NCI-H2171 (cell line): ENCODE measurements around the gene TMEM132C.
"Not testable (repeated sequence)": the region's sequence is repeated elsewhere in the genome, so short reads cannot be mapped to it uniquely, and the experiment has no call there.

ENCODE experiments used
- DNase-seq: peaks from one replicate; lab custom pipeline; 2025; lab: John Stamatoyannopoulos, UW

The TMEM132C gene

DNA sequence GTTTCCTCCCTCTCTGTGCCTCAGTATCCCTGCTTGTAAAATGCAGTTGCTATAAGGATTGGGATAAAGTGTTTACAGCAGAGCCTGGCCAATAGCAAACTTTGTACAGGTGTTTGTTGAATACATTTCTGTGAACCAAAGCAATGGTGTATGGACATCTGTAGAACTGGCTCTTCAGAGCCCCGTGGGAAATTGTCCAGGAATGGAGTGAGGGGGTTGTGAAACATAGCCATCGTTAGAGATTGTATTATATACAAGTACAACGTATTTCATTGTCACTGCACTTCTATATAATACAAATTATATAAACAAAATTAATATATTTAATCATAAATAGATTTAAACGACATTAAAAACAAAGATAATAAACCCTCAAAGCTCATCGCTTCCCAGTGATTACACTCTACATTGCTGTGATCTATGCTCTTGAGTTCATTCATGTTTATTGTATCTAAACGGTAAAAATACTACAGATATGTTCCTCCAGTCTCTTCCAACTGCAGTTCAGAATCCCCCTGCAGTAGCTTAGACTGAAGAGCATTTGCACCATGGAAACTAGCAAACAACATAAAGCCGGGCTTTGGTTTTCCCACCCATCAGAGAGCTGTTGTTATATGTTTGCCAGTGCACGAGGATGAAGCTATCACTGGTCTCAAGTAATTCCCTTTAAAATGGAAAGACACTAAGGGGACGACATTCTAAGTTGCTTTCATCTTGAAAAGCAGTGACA is 216.7 kb downstream of the TMEM132C start:
- DNase-seq = no peak

DNA sequence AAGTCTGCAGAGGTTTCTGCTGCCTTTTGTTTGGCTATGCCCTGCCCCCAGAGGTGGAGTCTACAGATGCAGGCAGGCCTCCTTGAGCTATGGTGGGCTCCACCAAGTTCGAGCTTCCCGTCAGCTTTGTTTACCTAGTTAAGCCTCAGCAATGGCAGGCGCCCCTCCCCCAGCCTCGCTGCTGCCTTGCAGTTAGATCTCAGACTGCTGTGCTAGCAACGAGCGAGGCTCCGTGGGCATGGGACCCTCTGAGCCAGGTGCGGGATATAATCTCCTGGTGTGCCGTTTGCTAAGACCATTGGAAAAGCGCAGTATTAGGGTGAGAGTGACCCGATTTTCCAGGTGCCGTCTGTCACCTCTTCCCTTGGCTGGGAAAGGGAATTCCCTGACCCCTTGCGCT is 230.4 kb downstream of the TMEM132C start:
- DNase-seq = not testable (repeated sequence)

DNA sequence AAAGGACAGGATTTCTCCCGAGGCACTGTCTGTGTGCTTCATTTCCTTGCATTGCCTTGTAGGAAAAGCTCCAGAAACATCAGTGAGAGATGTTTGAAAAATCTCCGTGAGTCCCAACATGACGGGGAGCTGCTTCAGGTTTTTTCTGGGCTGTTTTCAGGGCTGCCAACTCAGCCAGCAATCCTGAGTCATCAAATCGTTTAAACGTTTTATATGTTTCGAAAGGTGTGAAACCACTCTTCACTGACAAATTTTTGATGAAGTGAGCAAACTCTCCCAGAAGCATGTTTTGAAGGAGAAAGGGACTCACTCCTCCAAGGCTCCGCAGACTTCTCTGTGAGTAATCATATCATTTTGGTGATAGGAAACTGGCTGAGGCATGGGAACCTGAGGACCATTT is 240.5 kb downstream of the TMEM132C start:
- DNase-seq = no peak

DNA sequence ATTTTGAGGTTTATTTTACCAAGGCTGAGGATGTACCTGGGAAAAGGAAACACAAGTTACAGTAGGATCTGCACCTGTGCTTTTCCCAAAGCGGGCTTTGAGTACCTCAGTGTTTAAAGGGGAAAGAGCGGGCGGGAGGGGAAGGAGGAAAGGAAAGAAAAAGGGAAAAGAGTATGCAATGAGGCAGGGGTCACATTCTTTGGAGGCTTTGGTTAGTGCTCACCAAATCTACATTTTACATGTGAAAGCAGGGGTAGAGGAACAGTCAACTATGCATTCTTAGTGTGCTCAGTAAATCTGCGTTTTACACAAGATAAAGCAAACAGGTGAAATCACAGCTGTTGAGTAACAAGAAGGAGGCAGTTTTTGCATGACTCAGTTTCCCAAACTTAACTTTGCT is 242.2 kb downstream of the TMEM132C start:
- no peak for DNase-seq

DNA sequence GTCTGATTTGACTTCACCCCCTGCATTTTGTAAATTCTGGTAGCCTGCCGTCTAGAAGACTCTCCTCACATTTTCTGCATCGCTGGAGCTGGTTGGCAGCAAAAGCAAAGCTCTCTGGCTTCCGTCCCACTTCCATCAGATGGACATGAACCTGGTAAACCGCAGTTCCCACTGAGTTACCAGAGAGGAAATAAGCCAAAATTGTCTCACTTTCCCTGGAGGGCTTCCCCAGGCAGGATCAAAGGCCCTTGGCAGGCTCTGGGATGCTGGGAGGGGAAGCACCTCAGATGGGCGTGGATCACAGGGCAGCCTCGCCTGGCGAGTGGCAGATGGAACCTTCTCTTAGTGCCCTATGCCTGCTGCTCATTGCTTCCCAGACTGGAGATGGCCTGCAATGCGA is 243.5 kb downstream of the TMEM132C start:
- DNase-seq = no peak

DNA sequence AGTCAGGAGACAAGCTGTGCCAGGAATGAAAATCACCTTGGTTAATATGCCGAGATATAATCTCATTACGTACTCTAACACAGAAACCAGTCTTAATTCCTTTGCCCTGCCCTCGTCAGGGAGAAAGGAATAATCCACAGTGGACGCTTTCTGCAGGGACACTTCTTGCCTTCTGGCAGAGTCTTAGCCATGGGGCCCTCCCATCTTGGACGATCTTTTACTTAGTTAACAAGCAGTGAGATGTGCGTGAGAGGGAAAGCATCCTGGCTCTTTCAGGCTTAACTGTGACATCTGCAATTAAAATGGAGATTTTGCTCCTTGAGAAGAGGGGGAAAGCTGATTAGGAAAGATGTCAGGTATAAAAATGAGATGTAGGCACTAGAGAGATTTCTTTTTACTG is 246.4 kb downstream of the TMEM132C start:
- no peak for DNase-seq

DNA sequence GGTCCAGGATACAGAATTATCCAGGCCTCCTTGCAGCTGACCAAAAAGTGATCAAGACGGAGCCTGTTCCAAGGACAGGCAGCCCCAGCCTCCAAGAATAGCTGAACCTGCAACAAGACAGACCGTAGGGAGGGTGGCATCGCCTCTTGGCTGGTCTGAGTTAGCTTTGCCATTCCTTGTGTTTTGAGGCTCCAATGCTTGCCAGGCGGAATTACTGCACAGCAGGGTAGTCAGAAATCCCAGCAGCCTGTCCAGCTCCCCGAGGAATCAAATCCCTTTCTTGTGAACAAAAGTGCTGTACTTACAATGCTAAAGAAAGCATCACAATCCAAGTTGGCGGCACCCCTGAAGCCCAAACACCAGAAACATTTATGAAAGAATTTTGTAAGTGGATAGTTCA is 246.9 kb downstream of the TMEM132C start:
- DNase-seq = no peak

DNA sequence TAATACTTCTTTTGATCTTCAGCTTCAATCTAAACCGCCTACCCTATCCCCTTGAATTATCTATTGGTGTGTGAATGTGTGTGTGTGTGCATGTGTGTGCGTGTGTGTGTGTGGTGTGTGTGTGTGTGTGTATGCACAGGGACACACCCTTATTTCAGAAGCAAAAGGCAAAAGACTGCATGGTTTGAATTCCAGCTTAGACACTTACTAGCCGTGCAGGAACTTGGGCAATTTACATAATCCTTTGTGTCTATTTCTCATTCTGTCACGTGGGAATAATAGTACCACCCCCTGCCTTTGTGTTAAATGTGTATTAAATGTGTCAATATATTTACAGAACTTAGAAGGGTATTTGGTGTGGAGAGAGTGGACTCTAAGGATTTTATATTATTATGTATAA is 251.7 kb downstream of the TMEM132C start:
- DNase-seq = no peak

DNA sequence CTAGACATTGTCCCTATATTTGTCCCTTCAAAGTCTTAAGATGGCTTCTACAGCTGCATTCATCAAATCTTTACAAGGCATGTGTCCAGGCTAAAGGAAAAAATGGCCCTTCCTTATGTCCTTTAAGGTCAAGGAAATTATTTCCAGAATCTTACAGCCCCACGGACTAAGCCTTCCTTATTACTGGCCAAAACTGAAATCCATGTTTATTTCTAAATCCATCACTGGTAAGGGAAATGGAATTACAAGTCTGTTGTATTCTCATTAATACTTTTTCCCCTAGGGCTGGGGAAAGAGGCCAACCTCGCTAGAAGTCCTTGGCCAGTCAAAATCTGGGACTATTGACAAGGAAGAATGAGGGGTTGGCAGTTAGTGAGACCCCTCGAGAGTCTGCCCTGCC is 252.5 kb downstream of the TMEM132C start:
- no peak for DNase-seq

DNA sequence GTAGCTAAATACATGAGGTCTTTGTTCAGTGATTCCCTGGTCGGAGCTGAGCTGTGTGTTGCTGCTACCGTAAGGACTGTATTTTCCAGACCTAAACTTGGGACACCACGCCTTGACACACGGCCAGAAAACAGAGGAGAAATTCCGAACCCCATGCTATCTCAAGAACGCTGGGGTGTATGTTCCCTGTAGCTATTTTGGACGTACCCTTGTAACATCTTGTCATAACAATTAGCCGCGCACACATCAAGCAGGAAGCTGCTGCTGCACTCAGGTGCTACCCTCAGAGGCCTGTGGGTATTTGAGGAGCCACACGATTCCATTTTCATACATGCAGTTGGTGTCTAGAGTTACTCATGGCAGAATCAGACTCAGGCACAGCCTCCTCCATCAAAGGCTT is 255.0 kb downstream of the TMEM132C start:
- DNase-seq = no peak

DNA sequence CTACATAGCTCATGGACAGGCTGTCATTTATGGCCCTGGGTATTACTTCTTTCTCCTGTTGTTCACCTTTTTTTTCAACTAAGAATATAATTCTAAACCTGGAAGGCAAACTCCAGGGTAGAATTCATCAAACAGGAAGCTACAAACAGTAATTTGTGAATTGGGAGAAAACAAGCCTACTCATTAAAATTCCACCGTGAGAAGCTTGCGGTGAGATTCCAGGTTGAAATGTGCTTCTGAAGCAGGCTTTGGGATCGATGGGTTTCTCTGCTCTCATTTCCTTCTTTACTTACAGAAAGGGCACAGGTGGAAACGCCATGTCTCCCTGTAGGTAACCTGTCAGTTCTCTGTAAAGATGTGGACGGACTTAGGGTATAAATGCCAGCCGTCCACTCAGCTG is 257.5 kb downstream of the TMEM132C start:
- DNase-seq = no peak

DNA sequence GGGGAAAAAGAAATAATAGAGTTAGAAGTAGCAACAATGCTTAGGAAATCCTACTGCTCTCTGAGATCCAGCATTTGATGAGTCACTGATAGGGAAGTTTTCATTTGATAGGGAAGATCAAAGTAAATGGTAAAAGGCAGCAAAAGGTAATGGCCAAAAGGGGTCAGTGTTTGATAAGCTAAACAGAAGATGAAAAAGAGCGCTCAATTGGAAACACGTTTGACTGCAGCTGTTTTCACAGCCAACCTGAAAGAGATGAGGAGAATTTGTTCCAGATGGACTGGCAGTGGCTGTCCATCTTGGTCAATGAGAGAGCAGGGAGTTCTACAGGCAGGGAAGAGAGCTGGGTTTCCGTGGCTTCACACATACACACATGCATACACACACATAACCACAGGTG is 264.2 kb downstream of the TMEM132C start:
- no peak for DNase-seq

DNA sequence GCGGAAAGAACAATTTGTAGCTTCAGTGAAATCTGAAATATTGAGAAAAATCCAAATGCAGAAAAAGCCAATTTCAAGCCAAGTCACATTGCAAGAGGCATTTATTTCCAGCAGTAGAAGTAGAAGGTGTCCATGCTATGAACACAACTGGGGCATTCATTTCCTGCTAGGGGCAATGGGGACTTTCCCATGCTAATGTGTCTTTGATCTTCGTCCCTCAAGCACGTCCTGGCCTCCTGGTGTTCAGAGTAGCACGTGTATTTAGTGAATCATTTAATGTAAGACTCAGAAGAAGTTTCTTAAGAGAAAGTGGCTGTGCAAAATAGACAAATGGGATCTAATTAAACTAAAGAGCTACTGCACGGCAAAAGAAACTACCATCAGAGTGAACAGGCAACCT is 267.9 kb downstream of the TMEM132C start:
- no peak for DNase-seq

DNA sequence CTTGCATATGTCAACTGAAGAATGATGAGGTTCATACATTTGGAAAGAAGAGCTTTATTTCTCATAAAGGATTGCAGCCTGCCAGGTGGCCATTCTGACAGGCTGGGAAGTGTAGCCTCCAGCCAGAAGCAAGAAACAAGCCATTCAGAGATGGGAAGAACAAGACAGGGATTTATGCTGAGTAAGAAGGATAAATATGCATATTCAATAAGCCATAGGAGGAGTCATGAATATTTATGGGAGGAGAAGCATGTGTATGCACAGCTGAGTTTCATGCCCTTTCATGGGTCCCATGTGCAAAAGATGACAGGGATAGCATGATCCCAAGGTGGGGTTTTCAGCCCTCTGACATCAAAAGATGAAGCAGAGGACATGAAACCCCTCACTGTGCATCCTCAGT is 269.8 kb downstream of the TMEM132C start:
- no peak for DNase-seq

DNA sequence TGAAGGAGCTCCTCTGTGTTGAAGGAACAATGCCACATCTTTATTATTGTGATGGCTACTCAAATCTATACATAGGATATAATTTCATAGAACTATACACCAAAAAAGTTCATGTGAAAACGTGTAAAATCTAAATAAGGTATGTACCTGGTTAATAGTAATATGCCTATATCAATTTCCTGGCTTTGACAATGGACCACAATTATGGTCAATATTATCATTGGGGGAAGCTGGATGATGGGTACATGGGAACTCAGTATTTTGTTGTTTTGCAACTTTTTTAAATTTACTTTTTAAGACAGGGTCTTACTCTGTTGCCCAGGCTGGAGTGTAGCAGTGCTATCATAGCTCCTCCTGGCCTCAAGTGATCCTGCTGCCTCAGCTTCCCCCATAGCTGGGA is 270.7 kb downstream of the TMEM132C start:
- DNase-seq = no peak

DNA sequence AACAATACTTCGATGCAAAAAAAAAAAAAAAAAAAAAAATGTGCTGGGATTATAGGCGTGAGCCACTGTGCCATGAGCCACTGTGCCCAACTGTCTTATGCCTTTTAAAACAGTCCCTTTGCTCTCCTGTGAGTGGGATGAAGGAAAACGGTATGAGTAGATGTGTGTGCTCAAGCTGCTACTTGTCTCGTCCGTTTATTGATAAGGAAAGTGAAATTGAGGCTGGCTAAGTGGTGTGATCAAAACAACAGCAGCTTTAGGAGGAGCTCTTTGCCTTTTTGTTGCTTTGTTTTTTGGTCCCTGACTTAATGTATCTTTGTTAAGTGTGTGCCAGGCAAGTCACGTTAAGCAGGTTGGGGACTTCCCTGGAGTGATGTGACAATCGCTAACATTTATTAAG is 275.9 kb downstream of the TMEM132C start:
- DNase-seq = no peak

DNA sequence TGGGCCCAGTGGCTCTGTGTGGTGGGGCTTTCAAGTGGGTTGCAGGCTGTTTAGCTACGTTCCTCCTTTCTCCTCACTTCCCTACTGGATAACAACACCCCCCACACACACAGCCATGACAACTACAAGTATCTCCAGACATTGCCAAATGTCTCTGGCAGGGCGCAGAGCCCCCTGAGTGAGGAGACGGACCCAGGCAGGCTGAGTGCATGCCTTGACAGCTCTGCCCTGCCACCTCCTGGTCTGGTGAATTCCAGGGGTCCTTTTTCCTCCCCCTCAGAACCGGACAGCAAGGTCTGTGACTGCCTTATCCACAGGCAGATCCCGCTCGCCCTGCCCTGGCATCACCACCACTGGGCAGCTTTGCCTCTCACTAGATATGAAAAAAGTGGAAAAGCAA is 276.5 kb downstream of the TMEM132C start:
- no peak for DNase-seq

DNA sequence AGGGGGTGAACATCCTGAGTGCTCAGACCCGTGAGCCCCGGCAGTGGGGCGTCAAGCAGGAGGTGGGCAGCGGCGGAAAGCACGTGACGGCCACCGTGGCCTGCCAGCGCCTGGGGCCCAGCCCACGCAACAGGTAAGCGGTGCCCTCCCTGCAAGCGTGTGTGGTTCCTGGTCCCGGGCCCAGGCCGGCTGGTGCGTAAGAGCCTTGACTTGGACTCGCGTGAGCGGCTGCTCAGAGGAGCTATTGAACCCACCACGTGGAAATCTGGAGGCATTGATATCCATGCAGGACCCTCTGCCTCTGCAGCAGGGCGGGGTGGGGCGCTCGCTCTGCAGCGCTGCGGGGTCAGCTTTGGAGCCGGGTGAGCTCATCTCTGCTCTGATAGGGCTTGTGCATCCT is 277.0 kb downstream of the TMEM132C start:
- no peak for DNase-seq

DNA sequence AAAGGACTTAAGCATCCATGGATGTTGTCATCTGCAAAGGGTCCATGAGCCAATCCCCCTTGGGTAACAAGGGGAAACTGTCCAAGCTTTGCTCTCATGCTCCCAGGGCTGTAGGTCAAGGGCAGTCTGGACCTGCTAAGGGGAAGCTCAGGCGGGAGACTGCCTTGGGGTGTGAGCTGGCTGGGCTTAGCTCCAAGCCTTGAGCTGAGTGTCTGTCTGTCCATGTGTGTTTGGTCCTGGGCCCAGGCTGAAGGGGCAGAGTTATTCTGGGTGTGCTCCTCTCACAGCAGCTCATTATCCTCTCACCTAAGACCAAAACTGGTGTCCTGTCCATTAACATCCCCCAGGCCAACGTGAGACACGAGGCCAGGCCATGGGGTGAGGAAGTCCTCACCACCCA is 282.0 kb downstream of the TMEM132C start:
- DNase-seq = no peak

DNA sequence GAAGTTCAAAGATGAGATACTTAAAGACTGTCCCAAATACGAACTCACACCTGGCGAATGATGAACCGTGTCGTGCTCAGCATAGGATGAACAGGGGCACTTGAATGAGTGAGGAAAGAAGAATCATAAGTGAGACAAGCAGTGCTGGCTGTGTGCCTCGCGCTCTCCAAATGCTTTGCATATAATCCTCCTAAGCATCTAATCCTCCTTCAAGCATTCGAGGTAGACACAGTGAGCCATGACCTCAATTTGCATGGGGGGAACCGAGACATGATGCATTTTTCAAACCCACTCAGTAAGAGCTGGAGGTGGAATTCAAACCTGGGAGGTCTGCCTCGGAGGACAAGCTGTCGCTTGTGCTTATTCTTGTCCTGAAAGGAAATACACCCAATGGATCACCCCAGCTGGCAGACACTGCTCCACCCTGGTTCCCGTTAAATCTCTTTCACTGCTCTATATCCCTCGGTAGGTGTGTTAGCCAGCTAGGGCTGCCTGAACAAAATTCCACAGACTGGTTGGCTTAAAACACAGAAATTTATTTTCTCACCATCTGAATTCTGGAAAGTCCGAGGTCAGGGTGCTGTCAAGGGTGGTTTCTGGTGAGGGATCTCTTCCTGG is 282.7 kb downstream of the TMEM132C start:
- DNase-seq = no peak

DNA sequence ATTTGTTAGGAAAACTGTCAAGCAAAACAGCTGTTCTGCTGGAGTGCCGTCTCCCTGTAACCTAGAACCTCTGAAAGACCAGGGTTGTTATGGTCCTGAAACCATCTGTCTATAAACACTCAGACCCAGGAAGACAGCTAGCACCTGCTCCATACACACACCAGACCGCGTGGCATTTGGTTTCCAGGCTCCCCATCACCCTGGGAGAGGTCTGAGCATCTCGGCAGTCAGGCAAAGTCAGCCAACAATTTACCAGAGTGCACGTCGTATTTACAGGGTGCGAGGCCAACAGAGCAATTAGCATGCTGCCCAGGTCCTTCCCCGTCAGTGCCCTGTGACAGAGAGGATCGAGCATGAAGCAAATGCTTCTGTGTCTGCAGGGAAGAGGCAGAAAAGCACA is 284.3 kb downstream of the TMEM132C start:
- DNase-seq = no peak

DNA sequence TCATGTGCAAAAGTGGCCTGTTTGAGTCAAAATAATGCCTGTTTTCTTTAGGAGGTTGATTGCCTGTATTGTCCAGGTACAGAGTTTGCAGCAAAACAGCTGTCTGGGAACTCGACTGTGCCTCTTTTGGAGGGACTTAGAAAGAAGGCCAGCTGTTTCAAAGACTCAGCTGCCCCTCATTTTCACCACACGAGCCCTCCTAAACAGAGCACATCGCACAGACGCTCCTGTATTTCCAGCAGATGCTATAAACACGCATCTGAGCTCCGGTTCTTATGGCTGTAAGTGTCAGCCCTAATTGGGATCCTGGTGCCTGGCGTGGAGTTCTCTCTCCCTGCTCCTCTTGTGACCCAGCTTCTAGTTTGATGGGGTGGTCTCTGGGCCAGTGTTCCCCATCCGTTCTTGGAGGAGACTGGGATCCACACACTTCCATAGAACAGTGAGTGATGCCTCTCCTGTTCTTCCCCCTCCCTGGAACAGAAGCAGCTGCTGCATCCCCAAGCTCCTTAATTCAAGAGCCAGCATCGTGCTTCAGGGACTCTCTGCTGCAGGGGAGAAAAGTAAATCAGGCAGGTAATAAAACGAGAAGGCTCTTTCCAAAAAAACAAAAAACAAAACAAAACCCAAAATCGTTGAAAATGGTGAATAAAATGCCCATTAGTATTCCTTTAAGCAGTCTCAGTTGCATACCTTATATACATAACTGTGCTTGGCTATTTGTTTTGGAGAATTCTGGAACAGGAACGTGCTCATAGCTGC is 287.8 kb downstream of the TMEM132C start:
- DNase-seq = no peak

DNA sequence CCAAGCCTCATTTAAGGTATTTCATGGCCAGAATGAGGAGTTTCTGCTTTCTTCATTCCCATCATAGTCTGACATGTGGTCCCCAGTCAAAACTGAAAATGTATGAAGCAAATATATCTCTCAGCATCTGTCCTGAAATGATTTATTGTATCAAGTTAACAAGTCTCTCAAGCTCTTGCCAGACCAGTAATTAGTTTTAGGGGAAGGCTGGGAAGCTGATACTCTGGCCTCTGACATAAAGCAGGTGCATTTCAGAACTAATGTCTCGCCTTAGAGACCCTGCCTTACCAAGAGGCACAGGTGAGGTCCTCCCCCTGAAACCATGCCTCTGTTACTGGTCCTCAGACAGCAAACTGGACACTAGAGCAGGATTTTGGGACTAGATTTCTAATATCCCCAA is 290.3 kb downstream of the TMEM132C start:
- DNase-seq = no peak
